ENCODE results near the gene MXRA7. TPM values are rescaled to one million over a fixed set of nuclear protein-coding genes. Genes with fewer than 3 reads are reported as not detected.

The MXRA7 gene
- total RNA-seq, 1 donor, result 244 TPM

DNA sequence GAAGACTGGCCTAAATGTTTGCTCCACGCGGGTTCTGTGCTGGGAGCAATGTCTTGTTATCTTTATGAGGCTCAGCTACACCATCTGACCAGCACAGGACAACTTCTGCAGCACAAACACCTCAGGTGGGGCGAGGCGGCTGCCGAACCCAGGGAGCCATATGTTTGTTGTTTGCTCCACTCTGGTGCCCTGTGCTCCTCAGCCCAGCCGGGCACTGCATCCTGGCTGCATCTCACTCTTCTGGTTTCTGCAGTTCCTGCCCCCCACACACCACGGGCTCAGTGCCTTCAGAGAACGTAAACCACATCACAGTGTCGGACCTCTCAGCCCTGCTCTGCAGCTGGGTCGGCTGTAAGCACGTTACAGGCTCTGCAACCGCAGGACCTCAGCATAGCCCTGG lies 32.4 kb downstream of the MXRA7 start:
- no peak for DNase-seq (ENCODE audit: low read depth)
- H3K4me3 ChIP-seq (ENCODE audit: low read depth, low read length), result no peak overlapping the region
- TF ChIP-seq, protein P1, sequence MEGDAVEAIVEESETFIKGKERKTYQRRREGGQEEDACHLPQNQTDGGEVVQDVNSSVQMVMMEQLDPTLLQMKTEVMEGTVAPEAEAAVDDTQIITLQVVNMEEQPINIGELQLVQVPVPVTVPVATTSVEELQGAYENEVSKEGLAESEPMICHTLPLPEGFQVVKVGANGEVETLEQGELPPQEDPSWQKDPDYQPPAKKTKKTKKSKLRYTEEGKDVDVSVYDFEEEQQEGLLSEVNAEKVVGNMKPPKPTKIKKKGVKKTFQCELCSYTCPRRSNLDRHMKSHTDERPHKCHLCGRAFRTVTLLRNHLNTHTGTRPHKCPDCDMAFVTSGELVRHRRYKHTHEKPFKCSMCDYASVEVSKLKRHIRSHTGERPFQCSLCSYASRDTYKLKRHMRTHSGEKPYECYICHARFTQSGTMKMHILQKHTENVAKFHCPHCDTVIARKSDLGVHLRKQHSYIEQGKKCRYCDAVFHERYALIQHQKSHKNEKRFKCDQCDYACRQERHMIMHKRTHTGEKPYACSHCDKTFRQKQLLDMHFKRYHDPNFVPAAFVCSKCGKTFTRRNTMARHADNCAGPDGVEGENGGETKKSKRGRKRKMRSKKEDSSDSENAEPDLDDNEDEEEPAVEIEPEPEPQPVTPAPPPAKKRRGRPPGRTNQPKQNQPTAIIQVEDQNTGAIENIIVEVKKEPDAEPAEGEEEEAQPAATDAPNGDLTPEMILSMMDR (IDR thresholded peaks at IDR 0.05; ENCODE audit: insufficient read depth, low read depth, low read length), result no peak

DNA sequence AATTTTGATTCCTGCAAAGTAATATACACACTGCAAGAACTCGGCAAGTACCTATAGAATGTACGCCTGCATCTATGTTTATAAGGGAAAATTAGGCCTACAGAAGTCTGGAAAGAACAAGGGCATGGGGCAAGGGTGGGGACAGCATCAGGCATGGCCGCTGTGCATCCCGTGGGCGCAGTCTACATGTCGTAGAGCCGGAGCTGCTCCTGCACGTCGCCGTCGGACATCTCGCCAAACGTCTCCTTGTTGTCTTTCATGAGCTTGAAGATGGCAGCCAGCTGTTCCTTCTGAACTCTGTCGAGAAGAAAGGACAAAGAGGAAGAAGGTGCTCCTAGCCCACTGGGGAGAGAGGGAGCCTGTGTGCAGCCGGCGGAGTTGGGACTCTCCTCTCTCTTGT lies 33.4 kb downstream of the MXRA7 start:
- H3K4me3 ChIP-seq (ENCODE audit: low read depth, low read length), result no peak overlapping the region
- no peak for DNase-seq (ENCODE audit: low read depth)
- TF ChIP-seq, protein P1 (IDR thresholded peaks at IDR 0.05; ENCODE audit: insufficient read depth, low read depth, low read length), result no peak

DNA sequence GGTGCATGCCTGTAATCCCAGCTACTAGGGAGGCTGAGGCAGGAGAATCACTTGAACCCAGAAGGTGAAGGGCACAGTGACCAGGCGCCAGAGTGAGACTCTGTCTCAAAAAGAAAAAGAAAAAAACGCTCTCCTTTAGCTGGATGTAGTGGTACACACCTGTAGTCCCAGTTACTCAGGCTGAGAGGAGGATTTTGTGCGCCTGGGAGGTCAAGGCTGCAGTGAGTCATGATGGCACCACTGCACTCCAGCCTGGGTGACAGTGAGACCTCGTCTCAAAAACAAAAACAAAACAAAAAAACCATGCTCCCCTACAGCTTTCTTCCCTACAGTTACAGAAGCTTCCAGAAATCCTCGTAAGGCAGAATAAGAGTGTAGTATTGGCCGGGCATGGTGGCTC lies 34.1 kb downstream of the MXRA7 start:
- H3K4me3 ChIP-seq (ENCODE audit: low read depth, low read length), result no peak overlapping the region
- DNase-seq (ENCODE audit: low read depth), result no peak
- TF ChIP-seq, protein P1 (IDR thresholded peaks at IDR 0.05; ENCODE audit: insufficient read depth, low read depth, low read length), result no peak

DNA sequence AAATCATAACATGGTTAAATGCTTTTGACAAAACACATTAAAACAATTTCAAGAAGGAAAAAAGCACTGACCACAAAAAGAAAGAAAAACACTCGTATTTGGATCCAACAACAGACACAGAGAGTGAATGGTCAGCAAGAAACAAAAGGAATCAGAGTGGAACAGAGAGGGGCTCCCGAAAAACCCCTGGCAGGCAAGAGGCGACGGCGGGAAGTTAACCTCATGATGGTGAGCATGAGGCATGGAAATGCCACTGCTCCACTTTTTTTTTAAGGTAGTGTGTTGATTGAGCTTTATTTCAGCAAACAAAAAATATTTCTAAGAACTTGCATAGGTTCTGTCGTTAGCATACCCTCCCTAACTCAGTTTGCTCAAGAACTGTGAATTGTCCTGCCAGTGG lies 35.1 kb downstream of the MXRA7 start:
- no peak for DNase-seq (ENCODE audit: low read depth)
- H3K4me3 ChIP-seq (ENCODE audit: low read depth, low read length), result no peak overlapping the region
- TF ChIP-seq, protein P1 (IDR thresholded peaks at IDR 0.05; ENCODE audit: insufficient read depth, low read depth, low read length), result no peak

DNA sequence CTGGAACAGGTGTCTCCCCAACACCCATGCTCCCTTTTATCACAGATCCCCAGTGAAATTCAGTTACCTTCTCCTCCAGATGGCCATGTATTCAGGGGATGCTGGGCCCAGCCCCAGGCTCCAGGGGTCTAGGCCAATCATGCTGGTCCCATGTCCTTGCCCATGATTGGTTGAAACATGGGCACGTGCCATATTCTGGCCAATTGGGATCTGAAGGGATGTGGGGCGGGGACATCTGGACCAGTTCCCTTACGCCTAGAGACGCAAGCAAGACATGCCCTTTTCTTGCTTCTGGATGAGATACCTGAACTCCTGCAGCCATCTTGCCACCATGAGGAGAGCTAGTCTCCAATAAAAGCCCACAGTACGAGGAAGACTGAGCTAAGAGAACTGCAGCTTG lies 36.2 kb downstream of the MXRA7 start:
- TF ChIP-seq, protein P1 (IDR thresholded peaks at IDR 0.05; ENCODE audit: insufficient read depth, low read depth, low read length), result no peak
- no peak for DNase-seq (ENCODE audit: low read depth)
- no peak overlapping the region for H3K4me3 ChIP-seq (ENCODE audit: low read depth, low read length)

DNA sequence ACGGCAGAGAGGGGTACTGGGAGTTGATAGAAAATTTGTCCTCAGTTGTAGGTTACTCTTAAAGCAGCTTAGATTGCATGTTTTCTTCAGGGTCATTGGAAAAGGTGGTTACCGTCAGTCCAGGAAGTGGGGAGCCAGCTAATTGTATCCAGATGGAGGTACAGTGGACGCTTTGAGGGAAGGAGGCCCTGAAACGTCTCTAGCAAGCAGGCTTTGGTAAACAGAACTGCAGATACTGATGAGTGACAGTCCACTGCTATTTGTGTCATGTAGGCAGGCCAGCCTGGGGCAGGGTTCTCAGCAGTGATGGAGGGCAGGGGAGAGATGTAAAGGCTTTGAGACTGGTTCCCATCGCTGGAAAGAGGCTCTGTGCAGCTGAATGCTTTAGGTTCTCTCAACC lies 37.0 kb downstream of the MXRA7 start:
- peak; percentile 53 for DNase-seq (ENCODE audit: low read depth)
- H3K4me3 ChIP-seq (ENCODE audit: low read depth, low read length), result no peak overlapping the region
- TF ChIP-seq, protein P1 (IDR thresholded peaks at IDR 0.05; ENCODE audit: insufficient read depth, low read depth, low read length), result no peak

DNA sequence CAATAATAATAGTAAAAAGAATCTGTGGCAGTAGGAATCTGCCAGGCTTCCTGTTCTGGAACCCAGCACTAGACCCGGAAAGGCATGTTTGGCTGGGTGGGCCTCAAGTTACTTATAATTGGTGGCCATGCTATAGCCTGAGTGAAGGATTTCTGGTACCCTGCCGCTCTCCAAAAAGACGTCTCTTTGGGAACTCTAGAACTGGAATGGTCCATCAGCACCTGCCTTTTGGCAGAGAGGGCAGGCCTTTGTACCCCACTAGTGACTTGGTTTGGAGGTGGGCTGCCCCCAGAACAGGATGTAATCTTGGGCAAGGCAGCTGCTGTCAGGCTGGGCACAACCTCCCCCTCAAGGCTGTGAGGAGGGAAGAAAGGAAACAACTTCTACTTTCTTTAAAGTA lies 37.9 kb downstream of the MXRA7 start:
- TF ChIP-seq, protein P1 (IDR thresholded peaks at IDR 0.05; ENCODE audit: insufficient read depth, low read depth, low read length), result no peak
- no peak overlapping the region for H3K4me3 ChIP-seq (ENCODE audit: low read depth, low read length)
- DNase-seq (ENCODE audit: low read depth), result no peak
